ENCODE results near the gene CUL3. TPM values are rescaled to one million over a fixed set of nuclear protein-coding genes. Genes with fewer than 3 reads are reported as not detected.

Gene CUL3
- total and polyA plus RNA-seq, 2 of the 8 experiments (the other 6 are each of a cell fraction or from before 2014, with no cell fraction given) = 28.5 to 113 TPM

DNA sequence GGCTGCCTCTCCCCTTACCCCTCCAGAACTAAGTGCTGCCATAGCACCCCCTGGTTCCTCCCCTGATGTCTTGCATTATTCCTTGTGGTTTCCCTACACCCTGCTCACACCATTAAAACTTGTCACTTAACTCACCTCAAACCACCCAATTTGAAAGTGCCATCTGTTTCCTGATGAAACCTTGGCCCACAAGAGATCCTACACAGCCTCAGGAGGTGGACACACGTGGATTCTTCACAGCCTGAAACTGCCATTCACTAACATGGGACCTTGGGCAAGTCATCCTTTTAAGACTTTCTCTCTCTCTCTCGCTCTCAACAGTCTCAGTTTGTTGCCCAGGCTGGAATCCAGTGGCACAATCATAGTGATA is 155.7 kb downstream of the CUL3 start:
- no peak overlapping the region for H2BK12ac ChIP-seq (ENCODE audit: low read depth, low read length)
- peaks cover 1 to 7% (median 3%) of the 10 kb centered on the region in 4 experiments; a peak in 3 of 7 replicates for H3K4me1 ChIP-seq (replicated peaks in 1 of 4; ENCODE audit: control insufficient read depth in 3 of 4, insufficient read depth in 4 of 4, low read length in 3 of 4)
- H2BK120ac ChIP-seq (replicated peaks; ENCODE audit: low read depth, low read length) = peak overlapping the region; percentile 61
- H3K79me2 ChIP-seq (ENCODE audit: control insufficient read depth in 1 of 2, insufficient read depth in 2 of 2, low read length in 2 of 2) = no peaks in the 10 kb centered on the region; a peak in 1 of 4 replicates
- no peak overlapping the region for H4K8ac ChIP-seq (ENCODE audit: extremely low read depth, insufficient read depth, low read length)
- H2AFZ ChIP-seq (ENCODE audit: low read length) = no peak overlapping the region
- H3K4ac ChIP-seq (replicated peaks; ENCODE audit: insufficient read length, low read depth, low read length) = no peak overlapping the region
- H2BK5ac ChIP-seq (ENCODE audit: low read depth, low read length) = no peak overlapping the region
- H3K27me3 ChIP-seq (replicated peaks in 1 of 4; ENCODE audit: control insufficient read depth in 3 of 4, extremely low read depth in 1 of 4, insufficient read depth in 3 of 4, low read length in 3 of 4) = no peaks in the 10 kb centered on the region
- ChIA-PET POLR2A (ENCODE audit: partially characterized antibody) (interaction anchor here (1.1 to 2.1 kb wide), 3 partner anchors 10 to 20 kb away, joined by 3 to 6 read pairs (median 3); no protein-coding TSS in a partner anchor), CTCF (ENCODE audit: partially characterized antibody) (interaction anchor here (1.3 kb wide), 1 partner anchor 61 kb away, joined by 3 read pairs; no protein-coding TSS in a partner anchor)
- H2AK5ac ChIP-seq (ENCODE audit: low read depth, low read length) = no peak overlapping the region
- H4K91ac ChIP-seq (replicated peaks; ENCODE audit: insufficient read length, low read length) = no peak overlapping the region
- no peak overlapping the region for H2BK20ac ChIP-seq (ENCODE audit: low read length)
- no peak overlapping the region for H4K5ac ChIP-seq (ENCODE audit: insufficient read length, low read depth, low read length)
- no peak overlapping the region for H3K4me2 ChIP-seq (ENCODE audit: insufficient read depth in 1 of 2, low read depth in 2 of 2, low read length in 2 of 2)
- no peak overlapping the region for H3K56ac ChIP-seq (replicated peaks; ENCODE audit: insufficient read length, low read depth, low read length)
- FAIRE-seq (no peak), DNase-seq (ENCODE audit: low read depth in 1 of 2, low spot score in 2 of 2) (no peak)
- no peak overlapping the region for H3K9ac ChIP-seq (replicated peaks in 1 of 4; ENCODE audit: extremely low read depth in 1 of 4, low read depth in 3 of 4, low read length in 3 of 4)
- H3K18ac ChIP-seq (ENCODE audit: extremely low read depth, low read length) = no peak overlapping the region
- 77% methylated on average over 2 of the region's 2 CpGs; no CpG with 5 or more reads in 1 of the 2 experiments for WGBS, 2 experiments (ENCODE audit: extremely low coverage in 1 of 2, insufficient coverage in 1 of 2, insufficient read length in 1 of 2, insufficient replicate concordance in 2 of 2, low coverage in 1 of 2, low lambda C conversion rate in 2 of 2, missing lambda C conversion rate in 1 of 2)
- no peak overlapping the region for H3K14ac ChIP-seq (ENCODE audit: insufficient read length)
- H4K20me1 ChIP-seq (replicated peaks in 1 of 2; ENCODE audit: control insufficient read depth in 1 of 2, insufficient read depth in 2 of 2, low read length in 2 of 2) = no peaks in the 10 kb centered on the region
- 0 out of 8 replicates have a peak, but pooled peaks cover 0 to 2% (median 0%) of the 10 kb centered on the region in 4 experiments for H3K36me3 ChIP-seq (ENCODE audit: control insufficient read depth in 2 of 4, insufficient read depth in 4 of 4, low read length in 3 of 4)
- H3K79me1 ChIP-seq (ENCODE audit: low read depth, low read length) = no peaks in the 10 kb centered on the region
- H3K23me2 ChIP-seq (ENCODE audit: low read depth, low read length) = no peaks in the 10 kb centered on the region
- H3K9me3 ChIP-seq (ENCODE audit: insufficient read depth in 2 of 2, low read depth in 1 of 2, low read length in 1 of 2) = 0 out of 4 replicates have a peak, but pooled peaks cover 0 to 8% of the 10 kb centered on the region in 2 experiments
- no peak overlapping the region for H3K27ac ChIP-seq (ENCODE audit: low read depth, low read length)
- H2BK15ac ChIP-seq (ENCODE audit: low read length) = no peak overlapping the region
- no peak overlapping the region for H3K23ac ChIP-seq (ENCODE audit: insufficient read length)
- H3K4me3 ChIP-seq (ENCODE audit: extremely low read depth in 1 of 4, insufficient read depth in 2 of 4, low read depth in 3 of 4, low read length in 4 of 4) = no peak overlapping the region
- no peak for TF ChIP-seq SIX5 (IDR thresholded peaks at IDR 0.05; ENCODE audit: low read depth, low read length)
- no peak for TF ChIP-seq BACH1 (IDR thresholded peaks at IDR 0.05; ENCODE audit: low read length)
- no peak for TF ChIP-seq KDM5A (IDR thresholded peaks at IDR 0.05; ENCODE audit: low read length)
- TF ChIP-seq, protein P1, sequence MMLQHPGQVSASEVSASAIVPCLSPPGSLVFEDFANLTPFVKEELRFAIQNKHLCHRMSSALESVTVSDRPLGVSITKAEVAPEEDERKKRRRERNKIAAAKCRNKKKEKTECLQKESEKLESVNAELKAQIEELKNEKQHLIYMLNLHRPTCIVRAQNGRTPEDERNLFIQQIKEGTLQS (IDR thresholded peaks at IDR 0.05; ENCODE audit: insufficient read depth, low read depth, low read length) = no peak
- no peak for TF ChIP-seq NRF1 (IDR thresholded peaks at IDR 0.05; ENCODE audit: low read depth, low read length)
- no peak for TF ChIP-seq KDM4A (IDR thresholded peaks at IDR 0.05; ENCODE audit: low read depth, low read length, severe bottlenecking)
- TF ChIP-seq EGR1 (IDR thresholded peaks at IDR 0.05; ENCODE audit: borderline replicate concordance, low read depth, low read length) = no peak
- TF ChIP-seq CEBPB (IDR thresholded peaks at IDR 0.05; ENCODE audit: low read depth, low read length) = no peak
- no peak for TF ChIP-seq CREB1 (IDR thresholded peaks at IDR 0.05)
- no peak for TF ChIP-seq BRCA1 (IDR thresholded peaks at IDR 0.05; ENCODE audit: low read depth, low read length)

Measured in H1 (cell line).